ENCODE measurements around the gene CYTH1. TPM values are rescaled to one million over a fixed set of nuclear protein-coding genes. Genes with fewer than 3 reads are reported as not detected.

Gene CYTH1
- total RNA-seq, 1 donor from 2014 or later = 34.0 TPM

DNA sequence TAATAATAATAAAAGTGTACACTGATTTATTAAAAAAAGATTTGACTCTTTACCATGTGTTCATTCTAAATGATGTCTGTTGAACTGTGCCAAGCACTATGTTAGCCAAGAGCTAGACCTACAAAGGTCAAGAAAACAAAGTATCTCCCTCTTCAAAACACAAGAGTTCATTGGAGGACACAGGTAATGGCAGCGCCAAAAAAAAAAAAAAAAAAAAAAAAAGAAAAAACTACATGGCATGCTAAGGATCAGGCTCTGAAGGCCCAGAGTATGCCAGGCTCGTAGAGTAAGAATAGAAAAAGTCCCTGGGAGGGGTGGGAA lies 35.2 kb downstream of the CYTH1 start:
- ATAC-seq = peak; percentile 4
- DNase-seq (ENCODE audit: missing footprints) = no peak
- intact Hi-C loops (cut with DNase I) = loop anchor here (5.0 kb wide), 2 partner anchors 40 to 250 kb away; no protein-coding TSS in a partner anchor

DNA sequence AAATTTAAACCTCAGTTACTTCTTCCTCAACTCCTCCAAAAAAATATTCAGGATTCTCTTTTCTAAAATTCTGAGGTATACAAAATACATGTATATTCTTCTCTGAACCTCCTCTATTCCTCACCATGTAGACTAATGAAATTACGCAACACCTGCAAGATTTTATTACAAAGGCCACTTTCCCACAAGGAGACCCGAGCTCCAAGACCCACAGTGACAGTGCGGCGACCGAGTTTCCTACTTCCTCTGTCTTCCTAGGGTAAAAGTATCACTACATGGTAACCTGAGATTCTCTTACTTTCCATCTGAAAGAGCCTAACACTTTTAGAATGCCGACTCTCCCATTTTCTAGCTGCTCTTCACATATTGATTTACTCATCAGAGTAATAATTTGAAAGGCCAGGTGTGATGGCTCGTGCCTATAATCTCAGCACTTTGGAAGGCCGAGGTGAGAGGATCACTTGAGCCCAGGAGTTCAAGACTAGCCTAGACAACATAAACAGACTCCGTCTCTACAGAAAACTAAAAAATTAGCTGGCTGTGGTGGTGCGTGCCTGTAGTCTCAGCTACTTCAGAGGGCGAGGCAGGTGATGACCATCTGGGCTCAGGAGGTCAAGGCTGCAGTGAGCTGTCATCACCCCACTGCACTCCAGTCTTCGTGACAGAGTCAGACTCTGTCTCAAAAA lies 35.7 kb downstream of the CYTH1 start:
- intact Hi-C loops (cut with DNase I) = loop anchor here (5.0 kb wide), 2 partner anchors 39 to 249 kb away; no protein-coding TSS in a partner anchor
- DNase-seq (ENCODE audit: missing footprints) (no peak), ATAC-seq (no peak)

DNA sequence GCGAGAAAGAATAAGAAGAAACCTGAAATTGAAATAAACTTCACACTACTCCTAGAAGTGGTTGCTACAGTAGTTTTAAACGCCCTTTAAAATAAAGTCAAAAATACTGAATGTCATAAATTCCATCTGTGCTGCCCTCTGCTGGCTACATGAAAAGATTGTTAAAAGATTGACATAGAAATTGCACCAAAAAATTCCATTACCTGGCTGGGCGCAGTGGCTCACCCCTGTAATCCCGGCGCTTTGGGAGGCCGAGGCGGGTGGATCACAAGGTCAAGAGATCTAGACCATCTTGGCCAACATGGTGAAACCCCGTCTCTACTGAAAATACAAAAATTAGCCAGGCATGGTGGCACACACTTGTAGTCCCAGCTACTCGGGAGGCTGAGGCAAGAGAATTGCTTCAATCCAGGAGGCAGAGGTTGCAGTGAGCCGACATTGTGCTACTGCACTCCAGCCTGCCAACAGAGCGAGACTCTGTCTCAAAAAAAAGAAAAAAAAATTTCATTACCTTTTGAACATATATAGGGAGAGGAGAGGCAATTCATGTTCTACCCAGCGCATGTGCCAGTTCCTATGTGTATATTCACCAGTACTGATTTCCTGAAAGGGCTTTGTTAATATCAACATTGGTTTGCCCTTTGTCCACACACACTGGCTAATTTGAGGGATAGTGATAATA lies 36.5 kb downstream of the CYTH1 start:
- DNase-seq (ENCODE audit: missing footprints) (no peak), ATAC-seq (no peak)
- intact Hi-C loops (cut with DNase I) = loop anchor here (5.0 kb wide), 2 partner anchors 38 to 248 kb away; no protein-coding TSS in a partner anchor

DNA sequence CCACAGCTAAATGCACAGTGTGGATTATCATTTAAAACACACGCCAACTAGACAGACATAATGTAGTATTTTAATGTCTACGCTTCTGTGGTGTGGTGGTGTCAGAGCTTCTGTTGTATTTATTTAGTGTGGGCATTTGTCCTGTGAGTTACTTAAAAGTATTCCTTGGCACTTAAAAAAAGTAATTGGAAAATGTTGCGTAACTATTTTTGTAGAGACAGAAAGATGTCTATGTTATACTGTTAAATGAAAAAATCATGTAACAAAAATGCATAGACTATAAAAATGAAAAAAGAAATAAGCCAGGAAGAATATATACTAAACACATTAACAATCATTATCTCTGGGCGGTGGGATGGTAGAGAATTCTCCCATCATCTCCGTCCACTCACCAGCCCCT lies 39.2 kb downstream of the CYTH1 start:
- intact Hi-C loops (cut with DNase I) = no loop called here
- no peak for DNase-seq (ENCODE audit: missing footprints)
- ATAC-seq = no peak

DNA sequence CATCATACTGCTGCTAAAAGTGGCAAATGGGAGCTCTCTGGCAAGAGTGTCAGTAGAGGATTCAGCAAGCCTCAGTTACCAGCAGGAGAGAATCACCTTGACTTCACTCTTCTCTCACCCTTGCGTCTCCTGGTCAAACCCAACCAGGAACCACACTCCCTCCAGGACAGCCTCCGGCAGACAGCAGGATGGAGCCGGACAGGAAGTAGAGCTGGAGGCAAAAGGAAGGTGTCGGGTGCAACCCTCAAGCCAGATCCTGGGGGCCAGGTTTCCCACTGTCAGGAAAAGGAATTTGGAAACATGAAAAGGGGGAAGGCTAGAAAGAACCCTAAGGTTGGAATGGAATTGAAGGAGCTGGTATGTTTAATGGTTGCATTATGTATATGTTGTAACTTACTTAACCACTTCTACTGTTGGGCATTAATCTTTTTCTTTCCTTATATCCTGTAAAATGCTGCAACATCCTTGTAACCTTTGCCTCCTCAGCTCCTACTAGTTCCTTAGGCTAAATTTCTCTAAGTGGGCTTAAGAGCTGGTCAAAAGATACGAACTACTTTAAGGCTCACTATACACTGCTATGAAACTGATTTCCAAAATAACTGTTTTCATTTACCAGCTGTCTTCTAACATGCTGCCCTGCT lies 40.3 kb downstream of the CYTH1 start:
- ATAC-seq (no peak), DNase-seq (ENCODE audit: missing footprints) (no peak)
- intact Hi-C loops (cut with DNase I) = no loop called here

DNA sequence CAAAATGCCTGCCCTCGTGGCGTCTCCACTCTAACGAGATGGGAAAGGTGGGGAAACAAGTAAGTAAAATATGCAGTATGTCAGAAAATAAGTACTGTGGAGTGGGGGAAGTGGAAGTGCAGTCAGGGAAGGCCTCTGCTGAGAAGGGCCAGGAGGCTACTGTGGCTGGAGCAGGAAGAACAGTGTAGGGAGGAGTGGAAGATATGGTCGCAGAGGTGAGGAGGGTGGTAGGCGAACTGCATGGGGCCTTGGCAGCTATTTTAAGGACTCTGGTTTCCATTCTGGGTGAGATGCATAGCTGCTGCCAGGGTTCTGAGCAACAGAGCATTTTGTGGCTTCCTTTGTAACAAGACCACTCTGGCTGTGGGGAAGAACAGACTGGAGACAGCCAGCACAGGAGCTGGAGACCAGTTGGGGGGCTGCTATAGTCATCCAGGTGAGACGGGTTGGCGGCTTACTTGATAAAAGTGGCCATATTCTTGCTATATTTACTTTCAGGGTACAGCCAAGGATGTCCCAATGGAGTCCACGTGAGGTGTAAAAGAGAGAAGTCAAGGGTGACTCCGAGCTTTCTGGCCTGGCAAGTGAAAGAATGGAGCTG lies 42.6 kb downstream of the CYTH1 start:
- DNase-seq (ENCODE audit: missing footprints) (no peak), ATAC-seq (peak; percentile 19)
- intact Hi-C loops (cut with DNase I) = loop anchor here (5.0 to 10.0 kb wide), 2 partner anchors 45 to 103 kb away; partner anchors contain the start of genes CYTH1 and USP36

DNA sequence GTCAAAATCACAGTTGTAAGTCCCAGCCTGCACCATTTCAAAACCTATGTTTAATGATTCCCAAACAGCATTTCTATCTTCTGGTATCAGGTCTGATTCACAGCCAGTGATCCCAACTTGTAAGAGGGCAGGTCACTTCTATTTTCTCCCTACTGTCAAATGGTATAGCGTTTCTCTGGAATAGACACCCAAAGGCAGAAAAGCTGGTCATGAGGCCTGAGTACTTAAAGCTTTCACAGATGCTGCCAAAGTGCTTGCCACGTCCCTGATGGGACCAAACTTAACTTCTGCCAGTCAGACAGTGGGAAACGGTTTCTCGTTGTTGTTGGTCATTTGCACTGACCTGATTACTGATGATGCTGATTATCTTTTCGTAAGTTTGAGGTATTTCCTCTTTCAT lies 43.4 kb downstream of the CYTH1 start:
- no peak for ATAC-seq
- DNase-seq (ENCODE audit: missing footprints) = no peak
- intact Hi-C loops (cut with DNase I) = loop anchor here (5.0 to 10.0 kb wide), 2 partner anchors 46 to 104 kb away; partner anchors contain the start of genes CYTH1 and USP36

DNA sequence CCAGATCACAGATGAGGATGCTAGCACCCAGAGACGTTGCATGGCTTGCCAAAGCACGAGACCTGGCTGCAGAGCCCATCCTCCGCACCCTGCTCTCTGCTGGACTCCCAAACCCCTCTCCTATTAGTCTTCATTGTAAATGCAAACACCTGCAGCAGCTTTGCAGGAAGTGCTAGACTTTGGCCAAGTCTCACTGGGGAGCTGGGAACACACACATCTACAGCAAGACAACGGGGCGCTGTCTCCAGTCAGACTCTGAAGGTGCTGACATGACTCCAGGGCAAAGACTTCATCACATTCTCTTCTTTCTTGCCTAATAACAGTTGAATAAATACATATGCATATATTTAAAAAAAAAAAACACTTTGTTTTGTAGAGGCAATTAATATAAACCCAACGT lies 43.8 kb downstream of the CYTH1 start:
- ATAC-seq (no peak), DNase-seq (ENCODE audit: missing footprints) (no peak)
- intact Hi-C loops (cut with DNase I) = loop anchor here (5.0 to 10.0 kb wide), 2 partner anchors 47 to 104 kb away; partner anchors contain the start of genes CYTH1 and USP36

DNA sequence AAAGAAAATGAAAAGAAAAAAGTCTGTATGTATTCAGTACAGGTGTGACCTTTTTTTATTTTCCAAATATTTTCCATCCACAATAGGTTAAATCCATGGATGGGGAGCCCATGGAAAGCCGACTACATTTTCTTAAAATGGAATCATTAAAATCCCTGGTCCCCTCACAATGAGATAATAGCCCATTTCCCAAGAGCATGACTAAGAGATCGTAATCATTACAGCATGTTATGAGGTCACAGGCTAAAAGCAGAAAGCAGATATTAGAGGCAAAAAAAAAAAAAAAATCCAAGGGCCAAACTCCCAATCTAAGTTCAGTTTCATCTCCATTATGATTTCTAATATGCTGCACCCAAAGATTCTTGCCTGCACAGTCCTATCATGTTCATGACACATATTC lies 44.7 kb downstream of the CYTH1 start:
- ATAC-seq (no peak), DNase-seq (ENCODE audit: missing footprints) (no peak)
- intact Hi-C loops (cut with DNase I) = loop anchor here (5.0 to 10.0 kb wide), 2 partner anchors 47 to 105 kb away; partner anchors contain the start of genes CYTH1 and USP36

DNA sequence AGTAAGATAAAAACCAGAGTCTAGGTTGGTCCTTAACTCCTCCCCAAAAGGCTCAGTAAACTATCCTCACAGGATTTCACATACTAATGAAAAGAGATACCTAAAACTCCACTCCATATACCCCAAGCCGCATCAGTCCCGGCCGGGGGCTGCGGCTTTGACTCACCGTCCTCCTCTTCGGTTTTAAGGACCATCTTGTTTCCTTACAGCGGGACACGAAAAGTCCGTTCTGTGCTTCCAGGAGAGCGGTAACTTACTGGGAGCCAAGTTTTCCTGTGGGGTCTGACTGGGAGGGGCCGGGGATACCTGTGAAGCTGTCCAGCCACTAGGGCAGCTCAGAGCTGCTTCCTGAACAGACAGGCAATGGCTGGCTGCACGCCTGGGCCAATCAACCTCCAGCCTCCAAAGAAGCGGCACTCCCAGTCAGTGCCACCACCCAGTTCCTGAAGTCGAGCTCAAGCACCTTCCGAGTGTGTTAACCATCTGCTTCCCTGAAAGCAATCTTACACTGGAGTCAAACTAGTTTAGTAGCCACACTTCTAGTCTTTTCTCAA lies 45.5 kb downstream of the CYTH1 start:
- intact Hi-C loops (cut with DNase I) = loop anchor here (5.0 to 10.0 kb wide), 2 partner anchors 48 to 106 kb away; partner anchors contain the start of genes CYTH1 and USP36

DNA sequence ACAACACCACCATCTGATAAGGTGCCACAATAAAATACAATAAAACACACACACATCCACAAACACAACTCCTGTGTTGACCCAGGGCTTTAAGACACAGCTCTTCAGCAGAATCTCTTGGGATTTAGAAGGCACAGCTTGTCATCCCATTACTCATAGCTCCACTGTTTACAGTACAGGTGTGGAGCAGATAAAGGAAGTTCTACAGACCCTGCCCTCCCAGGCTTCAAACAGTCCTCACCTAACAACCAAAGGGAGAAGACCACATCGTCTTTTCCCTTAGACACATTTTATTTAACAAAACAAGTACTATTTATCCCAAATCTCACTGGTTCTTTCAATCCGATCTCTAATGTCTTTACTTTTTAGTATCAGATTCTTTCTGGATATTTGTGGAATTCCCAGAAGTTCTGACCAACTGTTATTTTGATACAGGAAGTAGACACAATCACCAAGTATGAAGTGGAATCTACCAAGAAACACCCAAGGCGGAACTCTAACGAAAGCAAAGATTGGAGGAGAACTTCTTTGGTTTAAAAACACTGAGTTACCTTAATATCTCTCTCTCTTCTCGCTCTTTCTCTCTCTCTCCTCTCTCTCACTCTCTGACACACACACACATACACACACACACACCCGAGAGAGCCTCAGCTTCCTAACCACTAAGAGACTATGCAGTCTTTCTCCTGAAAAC lies 46.1 kb downstream of the CYTH1 start:
- DNase-seq (ENCODE audit: missing footprints) = no peak
- no peak for ATAC-seq
- intact Hi-C loops (cut with DNase I) = loop anchor here (5.0 to 10.0 kb wide), 2 partner anchors 49 to 106 kb away; partner anchors contain the start of genes CYTH1 and USP36

More for the DNA sequence above, 45.5 kb downstream of the CYTH1 start:
- DNase-seq (ENCODE audit: missing footprints) = peak; percentile 88
- peak; percentile 76 for ATAC-seq

DNA sequence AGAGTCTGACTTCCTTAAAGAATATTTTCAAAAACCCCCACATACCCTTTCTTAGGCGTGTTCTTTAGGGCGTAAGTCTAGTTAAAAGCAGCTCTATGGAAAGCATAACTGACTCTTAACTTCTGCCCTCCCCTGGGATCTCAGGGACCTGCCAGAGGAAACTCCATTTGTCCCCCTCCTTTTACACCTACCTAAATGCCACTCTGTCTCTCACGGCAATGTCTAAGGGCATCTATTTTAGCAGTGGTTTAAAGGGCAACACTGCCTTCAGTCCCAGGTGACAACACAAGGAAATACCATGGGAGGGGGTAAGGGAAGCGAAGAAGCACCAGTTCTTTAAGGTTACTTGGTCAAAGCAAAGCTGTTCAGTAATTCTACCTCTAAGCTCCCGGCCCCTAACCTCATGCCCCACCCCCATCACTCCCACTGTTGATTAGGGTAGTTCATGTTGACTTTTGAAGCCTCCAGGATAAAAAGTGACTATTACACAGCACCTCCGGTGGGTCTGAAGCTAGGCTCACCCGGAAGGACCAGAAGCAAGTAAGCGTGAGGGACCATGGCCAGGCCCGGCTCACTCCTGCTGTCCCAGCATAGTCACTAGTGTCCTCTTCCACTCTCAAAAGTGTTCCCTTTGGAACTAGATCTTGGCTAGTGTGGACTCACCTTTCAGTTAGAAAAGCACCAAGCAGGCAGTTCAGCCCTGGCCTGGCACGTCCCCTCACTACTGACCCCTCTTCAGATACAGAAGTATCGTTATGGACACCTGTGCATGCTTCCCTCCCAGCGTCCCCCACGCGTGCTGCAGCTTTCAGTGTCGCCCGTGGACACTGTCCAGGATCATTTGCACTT lies 47.1 kb downstream of the CYTH1 start:
- intact Hi-C loops (cut with DNase I) = loop anchor here (5.0 to 10.0 kb wide), 2 partner anchors 50 to 107 kb away; partner anchors contain the start of genes CYTH1 and USP36
- no peak for ATAC-seq

DNA sequence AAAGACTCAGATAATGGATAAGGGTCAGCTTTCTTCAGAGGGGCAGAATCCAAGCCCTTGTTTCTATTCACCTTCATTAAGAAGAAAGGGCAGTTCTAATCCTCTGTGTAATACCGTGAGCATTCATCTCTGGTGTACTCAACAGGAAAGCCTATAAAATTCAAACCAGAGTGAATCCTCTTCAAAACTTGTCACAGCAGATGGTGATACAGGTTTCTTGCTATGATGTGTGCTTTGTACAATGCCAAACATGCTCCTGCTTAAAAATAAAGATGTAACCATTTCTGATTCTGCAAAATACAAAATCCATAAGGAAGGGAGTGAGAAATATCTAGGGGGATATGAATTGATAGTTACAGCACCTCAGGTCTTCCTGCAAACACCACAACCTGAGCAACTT lies 49.7 kb downstream of the CYTH1 start:
- intact Hi-C loops (cut with DNase I) = loop anchor here (10.0 kb wide), 1 partner anchor 52 kb away; the partner anchor contains the start of gene CYTH1
- ATAC-seq (no peak), DNase-seq (ENCODE audit: missing footprints) (no peak)

More for the DNA sequence above, 47.1 kb downstream of the CYTH1 start:
- DNase-seq (ENCODE audit: missing footprints) = no peak

DNA sequence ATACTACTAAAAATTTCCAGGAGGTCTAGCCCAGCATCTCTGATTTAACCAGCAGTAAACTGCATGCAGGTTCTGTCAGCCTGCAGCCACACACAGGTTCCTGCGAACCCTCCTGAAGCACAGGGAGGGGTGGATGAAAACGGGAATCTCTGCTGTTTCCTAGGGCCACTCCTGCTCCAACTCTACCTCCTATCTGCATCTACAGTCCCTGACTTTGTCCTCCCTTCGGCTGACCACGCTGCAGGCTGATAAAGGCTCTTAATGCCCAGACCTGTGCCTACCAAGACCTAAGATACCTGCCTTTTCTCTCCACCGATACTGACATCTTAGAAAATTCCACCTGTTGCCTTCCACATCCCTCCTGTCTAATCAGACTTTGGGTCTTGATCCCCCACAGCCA lies 50.2 kb downstream of the CYTH1 start:
- intact Hi-C loops (cut with DNase I) = loop anchor here (10.0 kb wide), 1 partner anchor 53 kb away; the partner anchor contains the start of gene CYTH1
- DNase-seq (ENCODE audit: missing footprints) = no peak
- ATAC-seq = no peak

DNA sequence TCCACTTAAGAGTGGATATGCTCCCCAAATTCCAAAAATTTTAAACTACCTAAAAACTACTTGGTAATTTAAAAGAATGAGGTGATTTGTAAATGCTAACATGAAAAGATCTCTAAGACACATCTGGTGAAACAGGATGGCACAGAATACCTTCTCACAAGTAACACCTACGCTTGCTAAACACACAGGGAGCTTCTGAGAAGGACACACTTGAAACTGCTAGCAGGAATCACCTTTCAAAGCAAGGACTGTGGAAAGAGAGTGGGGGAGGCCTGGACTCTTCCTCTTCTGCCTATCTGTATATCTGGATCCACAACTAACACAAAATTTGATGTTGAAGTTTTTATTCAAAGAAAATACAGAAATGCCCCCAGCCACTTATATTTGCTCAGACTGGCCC lies 52.4 kb downstream of the CYTH1 start:
- intact Hi-C loops (cut with DNase I) = loop anchor here (10.0 kb wide), 2 partner anchors 55 to 245 kb away; partner anchors contain the start of genes CYTH1 and LGALS3BP
- DNase-seq (ENCODE audit: missing footprints) (no peak), ATAC-seq (no peak)

DNA sequence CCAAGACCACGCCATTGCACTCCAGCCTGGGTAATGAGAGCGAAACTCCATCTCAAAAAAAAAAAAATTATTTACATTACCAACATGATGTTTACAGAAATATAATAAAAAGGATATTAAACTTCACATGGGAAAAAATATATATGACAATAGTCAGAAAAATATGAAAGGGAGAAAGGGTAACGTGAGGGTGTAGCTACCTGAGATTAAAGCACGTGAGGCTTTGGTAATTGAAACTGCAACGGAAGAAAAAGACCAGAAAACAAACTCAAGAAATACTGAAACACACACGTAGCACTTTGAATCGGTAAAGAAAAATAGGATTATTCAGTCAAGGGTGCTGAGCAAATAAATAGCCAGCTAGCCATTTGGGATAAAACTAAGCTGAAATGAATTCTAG lies 53.6 kb downstream of the CYTH1 start:
- no peak for DNase-seq (ENCODE audit: missing footprints)
- ATAC-seq = no peak
- intact Hi-C loops (cut with DNase I) = loop anchor here (10.0 kb wide), 1 partner anchor 246 kb away; the partner anchor contains the start of gene LGALS3BP

Measured in Right ventricle myocardium inferior (tissue), 1 donor.